ENCODE measurements around the gene NOP10.
"Not testable (repeated sequence)": the region's sequence is repeated elsewhere in the genome, so short reads cannot be mapped to it uniquely, and the experiment has no call there.

Gene NOP10

GRCh38 chr15:34357653-34358052, 14.7 kb upstream of the NOP10 start:
- Histone ChIP-seq H3K4me1 (ENCODE audit: low read depth, poor library complexity, severe bottlenecking) (no peaks in the 10 kb centered on the region), H3K27me3 (ENCODE audit: insufficient read depth, low read depth) (no peaks in the 10 kb centered on the region), H4K20me1 (ENCODE audit: insufficient read depth) (no peaks in the 10 kb centered on the region), H3K36me3 (ENCODE audit: insufficient read depth) (no peaks in the 10 kb centered on the region), H3K4me3 (IDR thresholded peaks at IDR 0.05; ENCODE audit: insufficient read depth, low read depth, low read length) (no peak overlapping the region), H3K9ac (no peak overlapping the region), H3K79me2 (ENCODE audit: insufficient read depth, low read depth) (no peaks in the 10 kb centered on the region), H2AFZ (ENCODE audit: low read depth) (no peak overlapping the region), H3K27ac (no peak overlapping the region), H3K4me2 (no peak overlapping the region)
- TF ChIP-seq, protein P1, sequence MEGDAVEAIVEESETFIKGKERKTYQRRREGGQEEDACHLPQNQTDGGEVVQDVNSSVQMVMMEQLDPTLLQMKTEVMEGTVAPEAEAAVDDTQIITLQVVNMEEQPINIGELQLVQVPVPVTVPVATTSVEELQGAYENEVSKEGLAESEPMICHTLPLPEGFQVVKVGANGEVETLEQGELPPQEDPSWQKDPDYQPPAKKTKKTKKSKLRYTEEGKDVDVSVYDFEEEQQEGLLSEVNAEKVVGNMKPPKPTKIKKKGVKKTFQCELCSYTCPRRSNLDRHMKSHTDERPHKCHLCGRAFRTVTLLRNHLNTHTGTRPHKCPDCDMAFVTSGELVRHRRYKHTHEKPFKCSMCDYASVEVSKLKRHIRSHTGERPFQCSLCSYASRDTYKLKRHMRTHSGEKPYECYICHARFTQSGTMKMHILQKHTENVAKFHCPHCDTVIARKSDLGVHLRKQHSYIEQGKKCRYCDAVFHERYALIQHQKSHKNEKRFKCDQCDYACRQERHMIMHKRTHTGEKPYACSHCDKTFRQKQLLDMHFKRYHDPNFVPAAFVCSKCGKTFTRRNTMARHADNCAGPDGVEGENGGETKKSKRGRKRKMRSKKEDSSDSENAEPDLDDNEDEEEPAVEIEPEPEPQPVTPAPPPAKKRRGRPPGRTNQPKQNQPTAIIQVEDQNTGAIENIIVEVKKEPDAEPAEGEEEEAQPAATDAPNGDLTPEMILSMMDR (conservative IDR thresholded peaks at IDR 0.05; ENCODE audit: low read depth, low read length): no peak

DNA sequence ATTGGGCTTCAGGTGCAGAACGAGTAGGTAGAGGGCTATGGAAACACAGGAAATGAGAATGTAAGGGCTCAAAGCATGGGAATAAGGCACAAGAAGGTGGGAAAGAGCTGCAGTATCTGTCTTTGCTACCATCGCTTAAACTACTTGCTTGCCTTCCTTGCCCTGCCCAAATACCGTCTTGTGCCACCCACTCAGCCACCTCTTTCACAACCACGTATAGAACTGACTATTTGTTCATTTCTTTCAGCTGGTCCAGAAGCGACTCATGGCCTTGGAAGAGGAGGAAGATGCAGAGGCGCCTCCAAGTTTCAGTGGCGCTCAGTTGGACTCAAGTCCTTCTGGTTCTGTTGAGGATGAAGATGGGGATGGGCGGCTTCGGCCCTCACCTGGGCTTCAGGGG, 12.3 kb upstream of the NOP10 start:
- TF ChIP-seq, protein P1 (conservative IDR thresholded peaks at IDR 0.05; ENCODE audit: low read depth, low read length): no peak
- no peak overlapping the region for H2AFZ ChIP-seq (ENCODE audit: low read depth)
- no peak overlapping the region for H3K9ac ChIP-seq
- H4K20me1 ChIP-seq (ENCODE audit: insufficient read depth): no peaks in the 10 kb centered on the region
- no peak overlapping the region for H3K4me2 ChIP-seq
- no peaks in the 10 kb centered on the region for H3K27me3 ChIP-seq (ENCODE audit: insufficient read depth, low read depth)
- no peak overlapping the region for H3K4me3 ChIP-seq (IDR thresholded peaks at IDR 0.05; ENCODE audit: insufficient read depth, low read depth, low read length)
- H3K79me2 ChIP-seq (ENCODE audit: insufficient read depth, low read depth): no peaks in the 10 kb centered on the region
- H3K4me1 ChIP-seq (ENCODE audit: low read depth, poor library complexity, severe bottlenecking): no peaks in the 10 kb centered on the region
- H3K36me3 ChIP-seq (ENCODE audit: insufficient read depth): no peaks in the 10 kb centered on the region
- no peak overlapping the region for H3K27ac ChIP-seq

GRCh38 chr15:34354286-34354685, 11.3 kb upstream of the NOP10 start:
- H3K27ac ChIP-seq: no peak overlapping the region
- TF ChIP-seq, protein P1 (conservative IDR thresholded peaks at IDR 0.05; ENCODE audit: low read depth, low read length): no peak
- H3K4me3 ChIP-seq (IDR thresholded peaks at IDR 0.05; ENCODE audit: insufficient read depth, low read depth, low read length): no peak overlapping the region
- no peaks in the 10 kb centered on the region for H3K36me3 ChIP-seq (ENCODE audit: insufficient read depth)
- no peak overlapping the region for H2AFZ ChIP-seq (ENCODE audit: low read depth)
- H4K20me1 ChIP-seq (ENCODE audit: insufficient read depth): no peaks in the 10 kb centered on the region
- H3K4me1 ChIP-seq (ENCODE audit: low read depth, poor library complexity, severe bottlenecking): no peaks in the 10 kb centered on the region
- H3K27me3 ChIP-seq (ENCODE audit: insufficient read depth, low read depth): no peaks in the 10 kb centered on the region
- no peak overlapping the region for H3K4me2 ChIP-seq
- H3K9ac ChIP-seq: no peak overlapping the region
- H3K79me2 ChIP-seq (ENCODE audit: insufficient read depth, low read depth): no peaks in the 10 kb centered on the region

- Histone ChIP-seq H2AFZ (ENCODE audit: low read depth) (no peak overlapping the region), H3K79me2 (ENCODE audit: insufficient read depth, low read depth) (no peaks in the 10 kb centered on the region), H3K4me3 (IDR thresholded peaks at IDR 0.05; ENCODE audit: insufficient read depth, low read depth, low read length) (no peak overlapping the region), H3K36me3 (ENCODE audit: insufficient read depth) (no peaks in the 10 kb centered on the region), H3K9ac (no peak overlapping the region), H4K20me1 (ENCODE audit: insufficient read depth) (no peaks in the 10 kb centered on the region), H3K27ac (no peak overlapping the region), H3K27me3 (ENCODE audit: insufficient read depth, low read depth) (no peaks in the 10 kb centered on the region), H3K4me1 (ENCODE audit: low read depth, poor library complexity, severe bottlenecking) (no peaks in the 10 kb centered on the region), H3K4me2 (no peak overlapping the region)
- TF ChIP-seq, protein P1 (conservative IDR thresholded peaks at IDR 0.05; ENCODE audit: low read depth, low read length): no peak
Observed at GRCh38 chr15:34353627-34354026, 10.7 kb upstream of the NOP10 start.

GRCh38 chr15:34352996-34353395, 10.1 kb upstream of the NOP10 start:
- not testable (repeated sequence) for H3K9ac ChIP-seq; H2AFZ ChIP-seq (ENCODE audit: low read depth); H3K36me3 ChIP-seq (ENCODE audit: insufficient read depth); H3K4me1 ChIP-seq (ENCODE audit: low read depth, poor library complexity, severe bottlenecking); H3K4me3 ChIP-seq (IDR thresholded peaks at IDR 0.05; ENCODE audit: insufficient read depth, low read depth, low read length); H4K20me1 ChIP-seq (ENCODE audit: insufficient read depth); H3K27ac ChIP-seq; H3K27me3 ChIP-seq (ENCODE audit: insufficient read depth, low read depth); H3K79me2 ChIP-seq (ENCODE audit: insufficient read depth, low read depth); H3K4me2 ChIP-seq
